ENCODE results near the gene OGDHL.
"Not testable (repeated sequence)": the region's sequence is repeated elsewhere in the genome, so short reads cannot be mapped to it uniquely, and the experiment has no call there.

OGDHL gene

DNA sequence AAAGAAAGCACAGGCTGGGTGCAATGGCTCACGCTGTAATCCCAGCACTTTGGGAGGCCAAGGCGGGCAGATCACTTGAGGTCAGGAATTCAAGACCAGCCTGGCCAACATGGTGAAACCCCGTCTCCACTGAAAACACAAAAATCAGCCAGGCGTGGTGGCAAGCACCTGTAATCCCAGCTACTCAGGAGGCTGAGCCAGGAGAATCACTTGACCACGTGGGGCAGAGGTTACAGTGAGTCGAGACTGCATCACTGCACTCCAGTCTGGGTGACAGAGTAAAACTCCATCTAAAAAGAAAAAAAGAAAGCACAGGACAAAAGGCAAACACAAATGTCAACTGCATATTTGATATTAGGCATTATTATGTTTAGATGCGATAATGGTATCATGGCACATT is 7.2 kb downstream of the OGDHL start:
- not testable (repeated sequence) for DNase-seq

DNA sequence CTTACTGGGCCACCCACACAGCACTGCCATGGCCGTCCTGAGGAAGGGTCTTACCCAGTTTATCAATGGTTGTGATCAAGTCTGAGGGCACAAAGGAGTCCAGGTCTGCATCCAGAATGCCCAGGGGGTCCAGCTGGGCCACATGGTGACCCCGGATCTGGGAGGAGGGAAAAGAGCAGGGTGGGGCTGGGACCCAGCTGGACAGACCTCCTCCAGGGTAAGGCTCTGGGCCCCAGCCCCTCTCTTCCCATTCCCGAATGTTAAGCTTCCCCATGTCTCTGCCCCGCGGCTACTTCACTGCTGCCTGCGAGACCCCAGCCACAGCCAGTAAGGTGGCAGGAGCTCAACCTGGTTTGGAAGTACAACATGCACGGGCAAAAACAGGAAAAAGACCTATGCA is 9.5 kb downstream of the OGDHL start:
- no peak for DNase-seq

DNA sequence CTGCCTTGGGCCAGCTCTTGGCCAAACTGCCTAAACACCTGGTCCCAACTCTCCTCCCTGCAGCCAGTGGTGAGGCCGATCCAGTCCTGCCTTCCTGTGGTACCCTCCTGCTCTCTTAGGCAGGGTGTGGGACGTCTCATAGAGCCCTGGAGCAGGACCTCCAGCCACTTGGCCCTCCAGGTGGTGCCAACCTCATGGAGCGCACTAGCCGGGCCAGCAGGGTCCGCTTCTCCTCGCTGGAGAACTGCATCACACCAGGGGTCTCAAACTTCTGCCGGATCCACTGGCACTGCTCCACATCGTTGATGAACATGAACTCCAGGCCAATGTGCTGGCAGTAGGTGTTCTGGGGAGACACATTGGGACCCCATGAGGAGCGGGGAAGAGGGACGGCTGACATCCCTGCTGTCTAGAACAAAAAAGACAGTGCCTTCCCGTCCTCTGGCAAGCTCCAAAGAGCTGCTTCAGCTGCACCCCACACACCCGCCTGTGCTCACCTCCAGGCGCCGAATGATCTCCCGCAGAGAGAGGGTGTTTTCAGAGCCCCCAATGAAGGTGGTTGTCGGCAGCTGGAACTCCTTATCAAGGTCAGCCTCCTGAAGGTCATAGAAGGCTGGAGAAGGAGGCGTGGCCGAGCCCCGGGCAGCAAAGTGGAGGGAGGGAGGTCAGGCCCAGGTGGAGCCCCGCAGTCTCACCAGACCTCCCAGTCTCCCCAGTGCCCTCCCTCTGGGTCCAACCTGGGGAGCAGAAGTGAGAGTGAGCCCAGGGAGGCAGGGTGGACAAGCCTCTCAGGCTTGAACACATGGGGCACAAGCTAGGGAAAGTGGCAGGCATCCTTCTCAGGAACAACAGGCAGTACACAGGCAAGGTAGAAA is 10.2 kb downstream of the OGDHL start:
- DNase-seq: no peak

DNA sequence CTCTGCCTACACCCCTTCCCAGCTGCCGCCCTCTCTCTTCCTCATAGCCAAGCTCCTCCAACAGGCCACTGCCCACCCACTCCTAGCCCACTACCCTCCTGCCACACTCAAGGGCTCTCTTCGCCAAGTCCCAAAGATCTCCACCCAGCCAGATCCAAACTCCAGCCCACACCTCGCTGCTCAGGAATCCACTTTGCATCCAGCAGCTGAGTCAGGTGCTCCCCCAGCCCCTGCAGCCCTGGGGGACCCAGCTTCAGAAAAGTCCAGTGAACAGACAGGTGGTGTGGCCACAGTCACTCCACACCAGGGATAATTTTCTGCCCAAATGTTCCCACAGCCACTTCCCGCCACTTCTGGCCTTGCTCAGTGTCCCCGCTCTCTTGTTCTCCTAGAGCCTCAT is 10.9 kb downstream of the OGDHL start:
- DNase-seq: no peak

DNA sequence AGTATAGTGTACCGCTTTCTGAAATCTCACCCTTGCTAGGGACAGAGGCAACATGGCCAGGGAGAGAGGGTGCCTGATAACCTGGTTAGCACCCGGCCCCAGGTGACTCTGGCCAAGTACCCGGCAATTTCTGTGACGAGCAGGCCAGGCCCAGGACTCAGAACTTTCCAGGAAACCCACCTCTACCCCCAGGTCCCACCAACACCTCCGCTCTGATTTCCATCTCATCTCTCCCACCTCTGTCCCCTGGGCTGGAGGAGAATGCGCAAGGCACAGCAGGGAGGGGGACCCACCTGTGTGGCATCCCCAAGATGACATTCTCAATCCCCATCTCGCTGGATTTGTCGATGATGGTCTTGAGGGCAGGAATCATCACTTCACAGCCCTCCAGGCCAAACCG is 11.6 kb downstream of the OGDHL start:
- no peak for DNase-seq

DNA sequence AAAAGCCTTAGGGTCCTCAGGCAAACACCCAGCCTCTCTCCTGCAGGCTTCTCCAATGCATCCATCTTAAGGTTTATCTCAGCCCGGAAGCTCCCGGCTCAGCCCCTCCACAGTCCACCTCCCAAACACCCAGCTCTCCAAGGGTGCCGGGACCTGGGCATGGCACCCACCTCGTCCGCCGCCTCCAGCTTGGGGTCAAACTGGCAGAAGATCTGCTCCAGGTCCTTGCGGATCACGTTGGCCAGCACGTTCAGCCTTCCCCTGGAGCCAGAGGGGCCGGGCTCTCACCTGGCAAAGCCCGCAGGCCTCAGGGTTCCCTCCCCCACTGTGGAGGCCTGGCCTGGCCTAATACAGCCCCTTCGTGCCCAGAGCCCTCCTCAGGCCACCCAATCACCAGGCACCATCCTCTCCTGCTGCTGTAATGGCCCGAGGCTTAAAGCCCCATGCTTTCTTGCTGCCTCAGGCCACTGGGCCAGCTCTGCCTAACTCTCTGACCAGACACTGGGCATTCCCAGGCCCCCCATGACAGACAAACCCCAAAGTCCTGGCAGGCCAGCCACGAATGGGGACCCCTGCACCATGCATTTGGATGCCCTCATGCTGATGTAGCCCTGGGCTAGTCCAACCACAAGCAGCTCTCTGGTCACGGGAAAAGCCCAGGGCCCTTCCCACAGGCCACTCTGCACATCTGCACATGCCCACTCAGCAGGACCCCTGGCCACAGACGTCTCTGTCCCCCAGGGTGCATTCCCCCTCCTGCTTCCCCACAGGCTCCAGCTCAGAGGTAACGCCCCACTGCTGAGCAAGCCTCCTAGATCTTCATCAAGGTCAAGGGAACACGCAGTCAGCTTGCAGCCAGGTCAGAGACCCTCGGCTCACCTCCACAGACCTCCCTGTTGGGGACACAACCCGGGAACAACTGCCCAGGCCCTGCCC is 12.3 kb downstream of the OGDHL start:
- no peak for DNase-seq

DNA sequence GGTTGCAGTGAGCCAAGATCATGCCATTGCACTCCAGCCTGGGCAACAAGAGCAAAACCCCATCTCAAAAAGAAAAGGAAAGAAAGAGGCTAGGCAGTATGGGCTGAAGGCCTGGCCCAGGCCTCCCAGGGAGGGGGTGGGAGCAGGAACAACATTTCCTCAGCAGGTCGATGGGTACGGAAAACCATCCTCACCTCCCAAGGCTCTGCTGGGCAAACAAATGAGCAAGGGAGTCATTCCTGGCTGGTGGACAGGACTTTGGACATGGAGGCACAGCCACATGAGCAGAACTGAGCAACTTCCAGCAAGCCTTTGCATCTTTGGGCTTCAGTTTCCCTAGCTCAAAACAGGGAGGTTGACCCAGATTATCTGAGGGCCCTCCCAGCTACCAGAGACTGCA is 13.0 kb downstream of the OGDHL start:
- DNase-seq: no peak

DNA sequence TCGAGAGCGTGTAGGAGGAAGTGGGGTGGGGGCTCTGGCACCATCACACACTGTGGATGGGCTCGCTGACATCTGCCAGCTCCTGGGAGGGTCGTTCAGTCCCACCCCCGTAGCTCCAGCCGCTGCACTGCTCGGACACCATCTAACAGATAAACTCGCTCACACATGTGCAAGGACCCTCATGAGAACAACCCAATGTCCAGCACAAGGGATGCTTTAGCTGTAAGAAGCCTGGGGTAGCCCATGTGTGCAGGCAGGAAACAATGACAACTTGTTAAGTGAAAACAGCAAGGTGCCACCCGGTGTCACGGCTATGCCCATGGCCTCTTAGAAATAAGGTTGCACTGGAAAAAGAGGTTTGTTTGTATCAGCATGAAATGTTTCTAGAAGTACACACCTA is 14.1 kb downstream of the OGDHL start:
- DNase-seq: no peak

DNA sequence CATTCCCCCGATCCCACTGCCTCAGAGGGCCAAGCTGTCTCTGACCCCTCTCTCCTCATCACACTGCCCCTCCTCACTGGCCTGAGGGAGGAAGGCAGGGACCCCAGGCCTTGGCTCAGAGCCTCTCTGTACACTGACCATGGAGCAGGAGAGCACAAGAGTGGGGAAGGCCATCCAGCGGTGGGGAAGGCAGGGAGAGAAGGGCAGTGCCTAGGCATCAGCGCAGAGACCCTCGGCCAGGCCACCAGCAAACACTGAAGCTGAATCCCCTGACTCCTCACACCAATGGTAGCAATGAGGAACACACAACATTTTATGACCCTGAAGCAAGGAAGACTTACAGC is 14.8 kb downstream of the OGDHL start:
- DNase-seq: no peak

DNA sequence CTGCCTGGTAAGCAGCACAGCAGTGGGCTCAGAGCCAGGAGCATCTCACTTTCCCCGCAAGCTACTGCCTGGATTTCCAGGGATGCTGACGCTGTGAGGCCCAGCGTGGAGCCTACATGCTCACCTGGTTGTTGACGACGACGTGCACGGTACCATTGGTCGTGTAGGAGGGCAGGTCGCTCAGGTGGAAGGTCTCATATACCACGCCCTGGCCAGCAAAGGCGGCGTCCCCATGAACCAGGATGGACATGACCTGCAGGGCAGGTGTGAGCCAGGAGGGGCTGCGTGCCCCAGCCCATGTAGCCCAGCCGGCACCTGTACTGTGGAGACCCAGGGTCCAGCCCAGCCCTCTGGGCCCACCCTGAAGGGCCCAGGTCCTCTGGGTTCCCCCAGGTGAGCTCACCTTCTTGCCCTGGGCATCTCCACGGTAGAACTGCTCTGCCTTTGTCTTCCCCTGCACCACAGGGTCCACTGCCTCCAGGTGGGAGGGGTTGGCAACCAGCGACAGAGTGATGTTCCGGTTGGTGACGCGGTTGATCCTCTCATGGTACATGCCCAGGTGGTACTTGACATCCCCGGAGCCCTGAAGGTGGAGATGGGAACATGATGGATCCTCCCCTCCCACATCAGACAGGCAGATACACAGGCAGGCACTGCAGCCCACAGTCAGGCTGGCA is 15.4 kb downstream of the OGDHL start:
- no peak for DNase-seq

DNA sequence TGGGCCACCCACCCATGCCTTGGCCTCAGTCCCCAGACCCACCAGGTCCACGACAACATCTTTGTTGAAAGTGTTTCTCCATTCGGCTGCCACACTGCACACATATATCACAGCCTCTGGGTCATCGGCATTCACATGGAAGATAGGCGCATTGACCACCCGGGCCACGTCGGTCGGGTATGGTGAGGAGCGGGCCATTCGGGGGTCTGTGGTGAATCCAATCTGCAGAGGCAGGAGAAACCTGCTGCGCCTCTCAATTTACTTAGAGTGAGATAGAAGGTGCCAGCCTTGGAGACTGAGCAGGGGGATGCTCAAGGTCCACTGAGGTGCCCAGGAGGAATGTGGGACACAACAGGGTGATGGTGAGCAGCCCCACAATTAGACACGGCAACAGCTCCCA is 16.4 kb downstream of the OGDHL start:
- DNase-seq: no peak

DNA sequence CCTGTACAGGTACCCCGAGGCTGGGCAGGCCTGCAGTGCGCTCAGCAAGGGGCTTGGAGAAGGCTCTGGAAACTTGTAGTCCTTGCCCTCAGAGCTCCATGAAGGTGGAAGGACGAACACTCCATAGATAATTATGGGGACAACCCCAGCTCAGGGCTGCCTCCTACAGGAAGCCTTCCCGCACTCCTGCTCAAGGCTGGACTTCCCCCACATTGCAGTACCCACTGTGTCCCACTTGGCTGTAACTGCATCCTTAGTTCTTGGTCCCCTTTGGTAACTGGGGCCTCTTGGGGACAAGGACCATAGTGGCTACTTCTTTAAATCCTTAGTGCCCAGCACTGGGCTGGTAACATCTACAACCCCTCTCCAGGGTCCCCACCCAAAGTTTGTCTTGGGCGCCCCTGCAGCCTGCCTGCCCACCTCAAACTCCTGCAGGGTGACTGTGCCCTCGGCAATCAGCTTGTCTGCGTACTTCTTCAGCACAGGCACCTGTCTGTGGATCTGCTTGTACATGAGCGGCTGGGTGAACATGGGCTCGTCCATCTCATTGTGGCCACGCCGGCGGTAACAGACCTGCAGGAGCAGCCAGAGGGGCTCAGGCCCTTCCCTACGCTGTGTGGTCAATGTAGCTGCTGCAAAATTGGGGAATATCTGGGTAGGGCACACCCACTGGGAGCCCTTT is 17.1 kb downstream of the OGDHL start:
- no peak for DNase-seq

DNA sequence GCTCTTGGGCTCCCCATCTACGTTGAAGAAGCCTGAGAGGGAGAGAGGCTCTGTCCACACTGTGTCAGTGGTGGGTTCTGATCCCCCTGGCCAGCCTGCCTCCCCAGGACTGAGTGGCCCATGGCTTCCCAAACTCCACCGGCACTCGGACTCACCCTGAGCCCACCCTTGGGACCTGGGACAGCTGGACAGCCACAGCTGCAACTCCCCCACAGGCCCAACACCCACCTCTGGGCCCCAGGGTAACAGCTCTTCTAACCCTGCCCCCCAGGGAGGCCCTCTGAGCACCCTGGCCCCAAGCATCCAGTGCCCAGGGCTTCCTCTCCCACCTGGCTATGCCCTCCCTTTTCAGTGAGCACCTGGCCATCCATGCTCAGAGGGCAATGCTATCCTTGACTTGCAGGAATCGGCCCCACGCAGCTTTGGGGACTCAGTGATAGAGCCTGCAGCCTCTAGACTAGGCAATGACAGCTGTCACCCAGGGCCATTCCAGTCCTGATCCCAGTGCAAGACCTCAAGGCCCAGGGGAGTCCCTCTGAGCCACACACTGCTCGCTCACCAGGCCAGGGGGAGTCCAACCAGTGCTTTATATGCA is 17.9 kb downstream of the OGDHL start:
- no peak for DNase-seq

DNA sequence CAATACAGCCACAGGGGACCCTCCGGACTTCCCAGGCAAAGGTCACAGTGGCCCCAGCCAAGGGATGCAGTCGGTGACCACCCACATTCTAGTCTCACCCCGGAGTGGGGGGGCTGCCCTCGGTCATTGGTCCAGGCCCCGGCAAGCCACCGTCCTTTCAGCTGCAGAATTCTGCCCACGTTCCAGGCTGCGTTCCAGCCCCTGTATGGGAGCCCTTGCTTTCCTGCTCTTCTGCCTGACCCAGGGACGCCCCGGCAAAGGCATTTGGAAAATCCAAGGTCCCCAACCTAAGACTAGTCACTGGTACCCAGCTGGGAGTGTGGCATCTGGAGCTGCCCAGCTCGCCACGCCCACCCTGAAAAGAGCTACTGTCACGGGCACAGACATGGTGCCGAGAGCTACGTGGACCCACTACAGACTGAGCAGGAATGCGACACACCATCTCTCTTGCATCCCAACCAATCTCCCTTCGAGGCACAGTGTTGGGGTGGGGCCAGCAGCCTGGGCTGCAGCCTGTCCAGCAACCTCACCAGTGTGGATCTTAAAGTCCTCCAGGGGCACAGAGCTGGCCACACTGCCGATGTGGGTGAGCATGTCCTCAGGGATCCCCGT is 18.6 kb downstream of the OGDHL start:
- no peak for DNase-seq

DNA sequence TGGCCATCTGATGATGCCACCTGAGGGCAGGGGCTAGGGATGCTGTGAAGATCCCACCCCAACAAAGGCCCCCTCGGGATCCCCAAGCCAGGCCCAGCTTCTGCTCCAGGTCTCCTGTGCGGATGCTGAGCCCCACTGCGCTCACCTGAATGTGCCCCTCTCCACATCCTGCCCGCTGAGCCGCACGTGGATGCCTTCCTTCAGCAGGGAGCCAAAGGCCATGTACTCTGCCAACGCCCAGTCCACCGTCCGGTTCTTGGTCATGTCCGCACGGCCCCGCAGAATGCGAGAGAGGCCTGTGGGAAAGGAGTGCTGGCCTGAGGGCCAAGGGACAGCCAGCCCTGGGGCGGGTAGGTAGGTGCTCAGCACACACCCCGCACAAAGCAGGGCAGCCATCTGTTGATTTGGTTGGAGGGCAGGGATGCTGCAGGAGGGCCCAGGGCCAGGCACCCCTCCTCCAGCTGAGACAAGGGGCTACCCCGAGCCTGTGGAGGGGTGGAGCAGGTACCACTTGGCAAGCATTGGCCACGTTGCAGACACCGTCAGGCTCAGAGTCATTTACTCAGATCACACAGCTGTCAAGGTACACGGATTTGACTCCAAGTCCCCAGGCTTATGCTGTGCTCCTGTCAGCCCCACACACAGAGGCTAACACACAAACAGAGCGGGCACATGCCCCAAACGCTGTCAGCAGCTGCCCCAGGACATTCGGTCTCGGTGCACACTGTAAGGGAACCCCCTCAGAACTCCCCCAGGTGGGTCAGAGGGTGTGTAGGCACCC is 19.2 kb downstream of the OGDHL start:
- DNase-seq: no peak

DNA sequence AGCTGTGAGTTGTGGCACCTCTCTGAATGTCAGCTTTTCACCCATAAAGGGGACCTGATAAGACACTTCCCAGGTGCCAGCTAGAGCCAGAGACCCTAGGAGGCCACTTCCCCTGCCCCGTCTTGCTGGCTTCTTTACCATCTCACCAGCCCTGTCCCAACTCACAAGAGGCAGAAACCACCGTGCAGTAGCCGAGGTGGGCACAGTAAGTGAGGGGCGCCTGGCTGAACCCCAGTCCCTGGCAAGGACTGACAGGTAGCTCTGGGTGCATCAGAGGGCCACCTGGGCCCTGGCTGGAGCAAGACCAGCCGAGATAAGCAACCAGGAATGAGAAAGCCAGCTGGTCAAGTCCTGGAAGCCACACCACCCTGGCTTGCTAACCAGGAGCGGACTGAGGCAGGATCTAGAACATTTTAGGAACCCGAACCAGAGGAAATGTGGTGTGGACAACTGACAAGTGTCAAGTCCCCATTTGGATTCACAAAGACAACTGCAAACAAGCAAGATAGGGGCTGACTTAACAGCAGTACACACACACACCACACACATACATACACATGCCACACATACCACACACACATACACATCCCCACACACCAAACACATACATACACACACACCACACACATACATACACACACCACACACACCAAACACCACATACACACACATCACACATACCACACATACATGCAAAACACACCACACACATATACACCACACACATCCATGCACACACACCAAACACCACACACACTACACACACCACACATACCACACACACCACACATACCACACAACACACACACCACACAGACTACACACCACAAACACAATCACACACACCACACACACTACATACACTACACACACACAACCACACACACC is 20.8 kb downstream of the OGDHL start:
- no peak for DNase-seq

DNA sequence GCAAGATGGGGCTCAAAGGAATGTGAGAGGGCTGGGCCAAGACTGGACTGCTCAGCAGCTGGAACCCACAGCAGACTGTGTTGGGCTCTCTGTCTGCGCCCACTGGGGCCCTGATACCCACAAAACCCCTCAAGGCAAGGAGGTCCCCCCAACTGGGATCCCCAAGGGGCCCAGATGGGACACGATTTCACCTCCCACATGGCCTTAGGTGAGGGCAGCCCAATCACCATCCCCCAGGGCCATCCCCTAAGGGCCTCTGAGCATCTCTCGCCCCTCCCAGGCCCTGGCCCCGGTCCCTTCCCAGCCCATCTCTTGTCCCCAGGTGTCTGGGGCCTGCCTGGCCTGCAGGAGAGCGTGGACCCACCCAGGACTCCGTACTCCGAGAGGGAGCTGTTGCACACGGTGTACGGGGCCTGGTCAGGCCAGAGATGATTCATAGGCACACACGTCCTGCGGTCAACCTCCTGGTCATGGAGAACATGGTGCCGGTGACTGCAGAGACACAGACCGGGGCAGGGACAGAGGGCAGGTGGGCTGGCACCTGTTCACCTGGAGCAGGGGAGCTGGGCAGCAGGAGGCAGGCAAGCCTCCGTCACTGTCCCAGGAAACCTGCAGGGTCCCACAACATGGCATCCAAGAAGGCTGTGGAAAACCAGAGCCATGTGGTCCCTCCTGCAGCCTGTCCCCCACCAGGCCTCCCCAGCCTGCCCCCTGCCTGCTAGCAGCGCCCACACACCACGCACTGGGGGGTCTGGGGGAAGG is 21.6 kb downstream of the OGDHL start:
- DNase-seq: no peak

DNA sequence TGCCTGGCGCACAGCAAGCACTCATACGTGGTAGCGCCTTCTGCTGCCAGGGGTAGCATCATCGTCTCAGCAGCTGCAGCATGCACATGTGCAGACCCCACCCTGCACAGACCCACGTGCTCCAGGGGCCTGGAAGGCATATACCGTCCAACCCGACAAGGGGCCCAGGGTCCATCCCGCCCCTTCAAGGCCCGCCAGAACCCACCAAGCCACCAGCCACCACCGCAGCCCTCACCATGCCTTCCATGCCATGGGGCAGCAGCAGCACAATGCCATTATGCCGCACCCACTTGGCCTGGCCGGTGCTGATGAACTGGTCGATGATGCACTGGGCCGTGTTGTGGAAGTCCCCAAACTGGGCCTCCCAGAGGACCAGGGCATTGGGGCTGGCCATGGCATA is 22.7 kb downstream of the OGDHL start:
- DNase-seq: no peak

DNA sequence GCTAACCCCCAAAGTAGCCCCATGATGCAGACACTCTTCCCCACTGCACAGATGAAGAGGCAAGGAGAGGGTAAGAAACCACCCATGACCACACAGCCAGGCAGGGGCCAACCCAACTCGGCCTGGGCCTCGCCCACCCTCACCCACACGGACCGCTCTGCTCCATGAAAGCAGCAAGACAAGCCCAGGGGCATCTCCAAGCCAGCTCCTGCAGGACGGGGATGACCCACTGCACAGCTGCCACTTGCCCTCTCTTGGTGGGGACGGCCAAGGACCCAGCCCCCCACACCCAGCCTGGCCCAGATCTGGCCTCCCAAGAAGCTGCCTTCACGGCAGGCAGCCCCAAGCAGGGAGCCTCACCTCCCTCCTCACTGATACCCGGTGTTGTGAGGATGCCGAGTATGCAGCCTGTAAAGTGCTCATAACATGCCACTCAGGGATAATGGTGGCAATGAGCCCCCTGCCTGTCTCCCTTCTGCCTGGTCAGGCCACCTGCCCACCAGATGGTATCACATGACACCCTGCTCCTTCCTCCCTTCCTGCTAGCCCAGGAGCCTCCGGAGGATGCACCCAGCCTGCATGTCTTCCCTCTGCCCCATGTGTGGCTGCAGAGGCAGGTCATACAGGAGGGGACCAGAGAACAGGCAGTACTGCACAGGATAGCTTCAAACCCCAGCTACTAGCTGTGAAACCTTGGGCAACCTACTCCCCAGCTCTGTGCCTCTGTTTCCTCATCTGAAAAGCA is 23.3 kb downstream of the OGDHL start:
- DNase-seq: no peak
